Measurements from ENCODE around the gene RANBP3L.
"Not testable (repeated sequence)": the region's sequence is repeated elsewhere in the genome, so short reads cannot be mapped to it uniquely, and the experiment has no call there.

Gene RANBP3L

GRCh38 chr5:36202521-36202961 is 99.2 kb downstream of the RANBP3L start:
- DNase-seq: no peak

GRCh38 chr5:36200513-36200912 is 101.2 kb downstream of the RANBP3L start:
- DNase-seq: no peak

- no peak for DNase-seq
Measured at GRCh38 chr5:36199620-36200019, 102.1 kb downstream of the RANBP3L start.

- DNase-seq: not testable (repeated sequence)
Measured at GRCh38 chr5:36198783-36199182, 102.9 kb downstream of the RANBP3L start.

All from stimulated activated CD4-positive, alpha-beta T cell treated with anti-CD3 and anti-CD28 coated beads, Interleukin-1b, Interleukin-23, amount 100 ng/mL, for 48 hours (primary cell).